Tibial artery (tissue), 4 donors: ENCODE measurements around the gene KLF16.

Experiments
- DNase-seq, 2 donors: peaks; one replicate each; pipeline ENCODE4 v3.0.0-alpha.2; 2019
- H3K27ac ChIP-seq, 2 donors: fragments of 200-600 bp; sonication (generic) in 1 of 2; 1 replicate in 1 of 2; 2 replicates in 1 of 2; pipeline ENCODE4 v1.5.1; 2018 to 2019; ENCODE audit warnings: mild to moderate bottlenecking in 1 of 2
- H3K27me3 ChIP-seq, 2 donors: fragments of 200-600 bp; sonication (generic) in 1 of 2; one replicate each; pipeline versions ENCODE4 v1.5.1 to v1.6.0; 2016 to 2019
- H3K36me3 ChIP-seq, 3 donors: fragments of 200-600 bp; sonication (generic) in 2 of 3; one replicate each; pipeline ENCODE4 v1.5.1; 2016 to 2019; ENCODE audit warnings: mild to moderate bottlenecking in 2 of 3
- H3K4me1 ChIP-seq, 4 donors: fragments of 200-600 bp; sonication (generic) in 2 of 4; 1 replicate in 3 of 4; 2 replicates in 1 of 4; pipeline ENCODE4 v1.5.1; 2016 to 2019
- H3K4me3 ChIP-seq, 2 donors: fragments of 200-600 bp; sonication (generic) in 1 of 2; 1 replicate in 1 of 2; 2 replicates in 1 of 2; pipeline ENCODE4 v1.5.1; 2018 to 2019; ENCODE audit warnings: mild to moderate bottlenecking in 2 of 2
- H3K9me3 ChIP-seq, 3 donors: fragments of 200-600 bp; sonication (generic) in 1 of 3; one replicate each; pipeline ENCODE4 v1.5.1; 2016 to 2019
- intact Hi-C: fragments of 100-400 bp; cut with DNase I; formaldehyde crosslinking; loops from one replicate; pipeline ENCODE4 v1.15.0; 2023; ENCODE audit warnings: low total_unique reads
- TF ChIP-seq, protein P1 (sequence below), 2 experiments: fragments of 200-600 bp in 1 of 2; fragments of 450-650 bp in 1 of 2; IDR thresholded peaks; one replicate each; pipeline ENCODE4 v1.5.1; 2017 to 2019; ENCODE audit warnings: antibody characterized with exemption in 2 of 2, mild to moderate bottlenecking in 1 of 2, moderate library complexity in 1 of 2

Gene KLF16

DNA sequence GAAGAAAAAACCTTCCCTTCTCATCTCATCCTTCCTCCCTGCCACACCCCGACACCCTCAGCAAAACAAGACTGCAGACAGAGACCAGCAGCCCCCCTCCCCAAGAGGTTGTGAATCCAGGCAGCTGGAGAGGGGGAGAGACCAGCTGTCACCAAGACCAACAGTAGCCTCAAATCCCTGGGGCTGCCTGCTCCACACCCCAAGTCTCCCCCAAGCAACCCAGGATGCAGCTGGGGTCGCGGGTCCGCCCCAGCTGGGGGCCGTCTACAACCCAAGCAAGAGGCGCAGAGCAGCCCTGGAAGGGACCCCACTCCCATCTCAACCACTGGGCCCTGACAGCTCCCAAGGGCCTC is 7.1 kb downstream of the KLF16 start:
- TF ChIP-seq, protein P1, sequence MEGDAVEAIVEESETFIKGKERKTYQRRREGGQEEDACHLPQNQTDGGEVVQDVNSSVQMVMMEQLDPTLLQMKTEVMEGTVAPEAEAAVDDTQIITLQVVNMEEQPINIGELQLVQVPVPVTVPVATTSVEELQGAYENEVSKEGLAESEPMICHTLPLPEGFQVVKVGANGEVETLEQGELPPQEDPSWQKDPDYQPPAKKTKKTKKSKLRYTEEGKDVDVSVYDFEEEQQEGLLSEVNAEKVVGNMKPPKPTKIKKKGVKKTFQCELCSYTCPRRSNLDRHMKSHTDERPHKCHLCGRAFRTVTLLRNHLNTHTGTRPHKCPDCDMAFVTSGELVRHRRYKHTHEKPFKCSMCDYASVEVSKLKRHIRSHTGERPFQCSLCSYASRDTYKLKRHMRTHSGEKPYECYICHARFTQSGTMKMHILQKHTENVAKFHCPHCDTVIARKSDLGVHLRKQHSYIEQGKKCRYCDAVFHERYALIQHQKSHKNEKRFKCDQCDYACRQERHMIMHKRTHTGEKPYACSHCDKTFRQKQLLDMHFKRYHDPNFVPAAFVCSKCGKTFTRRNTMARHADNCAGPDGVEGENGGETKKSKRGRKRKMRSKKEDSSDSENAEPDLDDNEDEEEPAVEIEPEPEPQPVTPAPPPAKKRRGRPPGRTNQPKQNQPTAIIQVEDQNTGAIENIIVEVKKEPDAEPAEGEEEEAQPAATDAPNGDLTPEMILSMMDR (IDR thresholded peaks at IDR 0.05), result no peak
- Histone ChIP-seq H3K36me3 (peaks cover 0 to 7% (median 0%) of the 10 kb centered on the region in 3 donors), H3K27me3 (peaks cover 0 to 3% of the 10 kb centered on the region in 2 donors), H3K4me3 (peak overlapping the region; percentile 27 to 49), H3K4me1 (peaks cover 0 to 82% (median 43%) of the 10 kb centered on the region in 4 donors), H3K27ac (peak overlapping the region; percentile 27), H3K9me3 (no peaks in the 10 kb centered on the region)
- intact Hi-C loops, result no loop called here
- no peak for DNase-seq

- Histone ChIP-seq H3K27ac (peak overlapping the region; percentile 27), H3K27me3 (peaks cover 0 to 3% of the 10 kb centered on the region in 2 donors), H3K9me3 (no peaks in the 10 kb centered on the region), H3K36me3 (peaks cover 0 to 7% (median 0%) of the 10 kb centered on the region in 3 donors), H3K4me1 (peaks cover 0 to 77% (median 39%) of the 10 kb centered on the region in 4 donors), H3K4me3 (peak overlapping the region; percentile 27 to 49)
- TF ChIP-seq, protein P1 (IDR thresholded peaks at IDR 0.05), result no peak
- intact Hi-C loops, result no loop called here
- DNase-seq, result no peak
Measured at GRCh38 chr19:1855828-1856255, 7.5 kb downstream of the KLF16 start.

GRCh38 chr19:1855040-1855827 is 8.1 kb downstream of the KLF16 start:
- peak; percentile 86 to 90 for DNase-seq
- peaks cover 0 to 71% (median 35%) of the 10 kb centered on the region in 4 donors for H3K4me1 ChIP-seq
- peaks cover 0 to 3% of the 10 kb centered on the region in 2 donors for H3K27me3 ChIP-seq
- H3K4me3 ChIP-seq, result peak overlapping the region; percentile 27 to 49
- H3K27ac ChIP-seq, result peak overlapping the region in 1 of 2 donors; percentile 27
- TF ChIP-seq, protein P1 (IDR thresholded peaks at IDR 0.05), result no peak
- peaks cover 0 to 7% (median 0%) of the 10 kb centered on the region in 3 donors for H3K36me3 ChIP-seq
- no peaks in the 10 kb centered on the region for H3K9me3 ChIP-seq
- intact Hi-C loops, result no loop called here

DNA sequence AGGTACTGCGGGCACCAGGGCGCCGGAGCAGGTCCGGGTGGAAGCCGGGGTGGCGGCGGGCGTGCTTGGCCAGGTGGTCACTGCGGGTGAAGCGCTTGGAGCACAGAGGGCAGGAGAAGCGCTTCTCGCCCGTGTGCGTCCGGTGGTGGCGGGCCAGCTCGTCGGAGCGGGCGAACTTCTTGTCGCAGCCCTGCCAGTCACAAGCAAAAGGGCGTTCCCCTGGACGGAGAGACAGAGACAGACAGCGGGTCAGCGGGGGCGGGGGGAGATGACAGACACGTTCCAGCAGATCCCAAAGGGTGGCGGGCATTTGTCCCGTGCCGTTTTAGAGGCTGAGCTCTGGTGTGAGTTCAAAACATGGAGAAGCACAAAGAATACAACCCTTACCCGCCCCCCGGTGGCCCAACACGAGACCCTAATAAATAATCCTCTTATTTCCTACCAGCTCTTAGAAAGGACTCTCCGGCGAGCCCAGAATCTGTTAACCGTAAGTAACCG is 8.8 kb downstream of the KLF16 start:
- TF ChIP-seq, protein P1 (IDR thresholded peaks at IDR 0.05), result no peak
- intact Hi-C loops, result no loop called here
- Histone ChIP-seq H3K4me3 (no peak overlapping the region), H3K27ac (peak overlapping the region in 1 of 2 donors; percentile 18), H3K27me3 (peaks cover 0 to 3% of the 10 kb centered on the region in 2 donors), H3K9me3 (no peaks in the 10 kb centered on the region), H3K36me3 (peaks cover 0 to 7% (median 0%) of the 10 kb centered on the region in 3 donors), H3K4me1 (peaks cover 0 to 64% (median 30%) of the 10 kb centered on the region in 4 donors)
- DNase-seq, result no peak

- no peaks in the 10 kb centered on the region for H3K9me3 ChIP-seq
- no peak overlapping the region for H3K4me3 ChIP-seq
- peaks cover 0 to 7% (median 0%) of the 10 kb centered on the region in 3 donors for H3K36me3 ChIP-seq
- DNase-seq, result peak in 1 of 2 donors; percentile 68
- intact Hi-C loops, result no loop called here
- H3K27ac ChIP-seq, result no peak overlapping the region
- H3K27me3 ChIP-seq, result peaks cover 0 to 3% of the 10 kb centered on the region in 2 donors
- H3K4me1 ChIP-seq, result peaks cover 0 to 61% (median 29%) of the 10 kb centered on the region in 4 donors
- TF ChIP-seq, protein P1 (IDR thresholded peaks at IDR 0.05), result no peak
Measured at GRCh38 chr19:1854039-1854541, 9.3 kb downstream of the KLF16 start.
